SU-DHL-6 (cell line): ENCODE measurements around the gene MPND.

Source experiments
- CTCF ChIP-seq: fragments of 200-600 bp; sonication (generic); IDR thresholded peaks from one replicate; pipeline ENCODE4 v1.5.1; 2017; ENCODE audit warnings: antibody characterized with exemption, mild to moderate bottlenecking, low read length, moderate library complexity; ENCODE audit not compliant: insufficient read depth, poor library complexity, severe bottlenecking
- EZH2phosphoT487 ChIP-seq: fragments of 200-600 bp; sonication (generic), shearing (Covaris generic); conservative IDR thresholded peaks from 2 replicates; pipeline ENCODE4 v1.6.1; 2018; ENCODE audit warnings: mild to moderate bottlenecking, antibody characterized with exemption, low read length, moderate library complexity, mixed read lengths

DNA sequence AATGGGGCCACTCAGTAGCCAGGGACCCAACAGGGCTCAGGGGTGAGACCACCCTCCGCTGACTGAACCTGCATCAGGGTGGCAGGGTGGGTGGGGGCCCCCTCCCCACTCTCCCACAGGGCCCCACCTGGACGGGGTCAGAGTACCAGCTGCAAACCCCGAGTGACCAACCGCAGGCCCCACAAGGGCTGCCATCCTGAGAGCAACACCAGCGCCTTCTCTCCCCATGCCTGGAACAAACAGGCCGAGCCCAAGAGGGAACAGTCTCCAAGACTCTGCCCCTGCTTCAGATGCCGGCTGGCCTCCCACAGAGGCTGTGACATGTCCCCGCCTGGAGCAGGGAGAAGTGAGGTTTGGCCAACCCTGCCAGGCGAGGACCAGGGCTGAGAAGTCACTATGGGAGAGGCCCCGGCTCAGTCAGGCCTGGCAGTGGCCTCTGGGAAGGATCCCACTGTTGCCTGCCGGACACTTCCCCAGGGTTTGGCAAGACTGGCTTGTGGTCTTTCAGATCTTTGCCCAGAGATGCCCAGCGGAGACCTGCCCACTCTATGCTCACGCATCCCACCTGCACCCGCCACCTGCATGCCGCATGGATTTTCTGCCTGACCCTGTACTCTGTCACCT is 27.2 kb downstream of the MPND start:
- TF ChIP-seq CTCF (no peak), EZH2phosphoT487 (no peak)
